IPS-18c (cell line): ENCODE results near the gene ATP10A.
A peak's percentile ranks its signal among the peaks of the same experiment; 100 is the strongest.

ENCODE experiments used
- H3K4me3 ChIP-seq: 2 replicates; pipeline ENCODE4 v1.7.0; 2013; ENCODE audit warnings: low read depth, mild to moderate bottlenecking, low read length, moderate library complexity; ENCODE audit not compliant: insufficient read depth
- H3K9me3 ChIP-seq: one replicate; pipeline ENCODE4 v1.6.1; 2013; ENCODE audit warnings: mild to moderate bottlenecking, low read length, moderate library complexity; ENCODE audit not compliant: control insufficient read depth, insufficient read depth

Gene ATP10A, protein sequence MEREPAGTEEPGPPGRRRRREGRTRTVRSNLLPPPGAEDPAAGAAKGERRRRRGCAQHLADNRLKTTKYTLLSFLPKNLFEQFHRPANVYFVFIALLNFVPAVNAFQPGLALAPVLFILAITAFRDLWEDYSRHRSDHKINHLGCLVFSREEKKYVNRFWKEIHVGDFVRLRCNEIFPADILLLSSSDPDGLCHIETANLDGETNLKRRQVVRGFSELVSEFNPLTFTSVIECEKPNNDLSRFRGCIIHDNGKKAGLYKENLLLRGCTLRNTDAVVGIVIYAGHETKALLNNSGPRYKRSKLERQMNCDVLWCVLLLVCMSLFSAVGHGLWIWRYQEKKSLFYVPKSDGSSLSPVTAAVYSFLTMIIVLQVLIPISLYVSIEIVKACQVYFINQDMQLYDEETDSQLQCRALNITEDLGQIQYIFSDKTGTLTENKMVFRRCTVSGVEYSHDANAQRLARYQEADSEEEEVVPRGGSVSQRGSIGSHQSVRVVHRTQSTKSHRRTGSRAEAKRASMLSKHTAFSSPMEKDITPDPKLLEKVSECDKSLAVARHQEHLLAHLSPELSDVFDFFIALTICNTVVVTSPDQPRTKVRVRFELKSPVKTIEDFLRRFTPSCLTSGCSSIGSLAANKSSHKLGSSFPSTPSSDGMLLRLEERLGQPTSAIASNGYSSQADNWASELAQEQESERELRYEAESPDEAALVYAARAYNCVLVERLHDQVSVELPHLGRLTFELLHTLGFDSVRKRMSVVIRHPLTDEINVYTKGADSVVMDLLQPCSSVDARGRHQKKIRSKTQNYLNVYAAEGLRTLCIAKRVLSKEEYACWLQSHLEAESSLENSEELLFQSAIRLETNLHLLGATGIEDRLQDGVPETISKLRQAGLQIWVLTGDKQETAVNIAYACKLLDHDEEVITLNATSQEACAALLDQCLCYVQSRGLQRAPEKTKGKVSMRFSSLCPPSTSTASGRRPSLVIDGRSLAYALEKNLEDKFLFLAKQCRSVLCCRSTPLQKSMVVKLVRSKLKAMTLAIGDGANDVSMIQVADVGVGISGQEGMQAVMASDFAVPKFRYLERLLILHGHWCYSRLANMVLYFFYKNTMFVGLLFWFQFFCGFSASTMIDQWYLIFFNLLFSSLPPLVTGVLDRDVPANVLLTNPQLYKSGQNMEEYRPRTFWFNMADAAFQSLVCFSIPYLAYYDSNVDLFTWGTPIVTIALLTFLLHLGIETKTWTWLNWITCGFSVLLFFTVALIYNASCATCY (N-terminal part only)

DNA sequence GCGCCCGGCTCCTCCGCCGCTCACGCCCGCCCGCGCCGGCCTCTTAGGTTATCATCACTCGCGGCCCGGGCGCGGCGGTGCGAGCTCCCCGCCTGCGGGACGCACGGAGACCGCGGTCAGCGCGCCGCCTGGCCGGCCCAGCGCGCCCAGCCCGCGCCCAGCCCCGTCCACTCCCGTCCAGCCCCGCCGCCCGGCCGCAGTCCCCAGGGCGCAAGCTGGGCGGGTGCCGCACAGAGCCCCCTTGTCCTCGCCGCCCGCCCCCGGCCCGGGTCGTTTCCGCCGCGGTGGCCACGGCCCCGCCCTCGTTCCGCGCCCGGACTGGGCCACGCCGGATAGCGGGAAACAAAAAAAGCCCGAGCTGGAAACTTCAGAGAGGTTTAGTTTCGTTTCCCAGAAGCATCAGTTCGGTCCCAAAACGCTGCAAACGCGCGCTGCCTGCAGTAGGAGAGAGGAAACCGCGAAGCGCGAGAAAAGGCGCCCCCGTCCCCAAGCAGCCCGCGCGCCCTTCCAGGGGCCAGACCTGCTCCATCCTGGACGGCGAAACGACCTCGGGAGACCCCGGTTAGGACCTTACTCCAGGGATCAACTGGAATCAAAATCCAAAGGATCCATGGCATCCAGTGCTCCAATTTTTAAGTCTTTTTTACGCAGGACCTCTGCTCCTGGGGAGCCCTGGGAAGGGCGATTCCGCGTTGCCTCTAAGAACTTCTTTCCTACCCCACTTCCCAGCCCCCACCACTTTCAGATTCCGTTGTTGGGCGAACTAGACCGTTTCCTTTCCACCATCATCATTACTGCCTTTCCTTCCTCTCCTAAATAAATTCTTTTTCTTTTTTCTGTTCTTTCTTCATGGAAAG is at the start of gene ATP10A:
TSS of gene ATP10A (minus strand) at position 217 of the 857 bp plus-strand sequence. CDS start 231 bp downstream, outside the sequence.
- peak within 1 kb of the TSS; percentile 59 for H3K4me3 ChIP-seq

DNA sequence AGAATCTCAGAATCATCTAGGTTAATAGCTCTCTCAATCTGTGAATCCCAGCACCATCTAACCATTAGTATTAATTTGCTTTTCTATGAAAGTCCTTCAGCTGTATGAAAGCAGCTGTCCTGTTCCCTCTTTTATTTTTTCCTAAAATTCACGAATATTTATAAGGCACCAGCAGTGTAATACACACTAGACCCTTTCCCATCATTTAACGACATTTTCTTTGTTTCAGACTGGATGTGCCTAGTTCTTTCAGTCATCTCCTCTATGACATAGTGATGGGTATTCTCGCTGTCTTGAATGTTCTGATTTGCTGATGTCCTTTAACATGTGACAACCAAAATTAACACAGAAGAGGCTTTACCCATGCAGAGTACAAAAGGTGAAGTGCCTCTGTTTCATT is 48.9 kb upstream of the ATP10A start:
- H3K4me3 ChIP-seq = no peak overlapping the region

More for the DNA sequence above, at the start of gene ATP10A:
- no peaks in the 10 kb centered on the region for H3K9me3 ChIP-seq

DNA sequence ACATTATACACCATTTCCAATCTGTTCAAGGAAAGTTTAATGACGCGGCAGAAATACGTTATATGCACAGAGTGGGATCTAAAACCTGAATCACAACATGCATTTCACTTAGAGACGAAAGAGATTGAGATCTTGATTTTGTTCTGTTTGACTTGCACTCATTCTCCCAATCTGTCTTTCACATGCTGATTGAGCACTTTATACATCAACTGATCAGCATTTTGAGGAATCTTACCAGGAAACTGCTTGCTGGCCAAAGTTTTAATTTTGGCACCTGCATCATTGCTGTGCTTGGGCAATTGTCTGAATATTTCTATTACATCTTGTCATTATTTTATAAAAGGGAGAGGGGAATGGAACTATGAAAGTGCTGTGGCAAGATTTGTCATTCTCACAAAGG is 47.7 kb upstream of the ATP10A start:
- H3K9me3 ChIP-seq = peaks cover 2% of the 10 kb centered on the region
- H3K4me3 ChIP-seq = no peak overlapping the region

More for the DNA sequence above, 48.9 kb upstream of the ATP10A start:
- peaks cover 2% of the 10 kb centered on the region for H3K9me3 ChIP-seq

DNA sequence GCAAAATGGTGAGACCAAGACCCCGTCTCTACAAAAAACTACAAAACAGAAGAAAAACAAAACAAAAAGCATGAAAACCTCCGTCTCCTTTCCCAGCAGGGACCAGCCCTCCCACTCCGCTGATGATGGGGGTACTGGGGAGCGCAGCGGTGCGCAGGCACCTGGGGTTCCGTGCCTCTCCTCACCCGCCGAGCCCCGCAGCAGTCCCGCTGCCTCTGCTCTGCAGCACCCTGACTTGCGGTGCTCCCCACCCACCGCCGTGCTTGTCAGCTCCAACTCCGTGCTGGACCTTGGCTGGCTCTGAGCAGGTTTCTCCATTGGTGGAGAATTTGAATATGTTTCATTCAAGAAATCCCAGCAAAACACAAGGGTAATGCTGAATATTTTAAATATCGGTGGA is 46.7 kb upstream of the ATP10A start:
- peaks cover 2% of the 10 kb centered on the region for H3K9me3 ChIP-seq
- H3K4me3 ChIP-seq = no peak overlapping the region

DNA sequence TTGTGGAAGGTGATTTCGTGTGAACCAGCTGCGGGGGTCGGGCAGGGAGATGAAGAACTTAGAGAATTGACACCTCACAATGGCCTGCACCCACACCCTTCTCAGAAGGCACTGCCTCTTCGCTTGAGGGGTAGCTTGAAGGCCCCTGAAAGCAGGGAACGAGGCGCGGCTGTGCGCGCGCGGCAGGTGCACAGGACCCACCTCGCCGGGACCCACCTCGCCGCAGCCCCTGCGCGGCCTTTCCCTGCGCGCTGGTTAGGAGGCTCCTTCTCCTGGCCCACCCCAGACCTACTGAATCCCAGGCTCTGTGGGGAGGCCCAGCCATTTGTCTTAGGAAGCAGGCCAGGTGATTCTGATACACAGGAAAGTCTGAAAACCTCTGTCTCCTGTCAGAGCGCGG is 46.2 kb upstream of the ATP10A start:
- Histone ChIP-seq H3K9me3 (peaks cover 2% of the 10 kb centered on the region), H3K4me3 (no peak overlapping the region)

DNA sequence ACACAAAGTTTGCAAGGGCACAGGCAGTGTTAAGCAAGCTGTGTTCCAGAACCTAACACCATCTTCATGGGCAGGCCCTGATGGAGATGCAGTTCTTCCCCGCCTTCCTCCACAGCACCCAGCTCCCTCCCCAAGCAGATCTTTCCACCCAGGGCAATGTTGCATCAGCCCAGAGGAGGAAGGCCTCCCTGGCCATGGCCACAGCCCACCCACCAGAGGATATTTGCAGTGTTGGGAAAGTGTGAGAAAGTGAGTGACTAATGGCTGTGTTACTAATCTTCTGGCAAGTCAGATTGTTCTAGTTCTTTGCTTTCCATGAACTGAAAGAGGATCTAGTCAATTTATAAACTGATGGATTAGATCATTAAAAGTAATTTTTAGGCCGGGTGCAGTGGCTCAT is 42.0 kb upstream of the ATP10A start:
- peaks cover 2% of the 10 kb centered on the region for H3K9me3 ChIP-seq
- no peak overlapping the region for H3K4me3 ChIP-seq

DNA sequence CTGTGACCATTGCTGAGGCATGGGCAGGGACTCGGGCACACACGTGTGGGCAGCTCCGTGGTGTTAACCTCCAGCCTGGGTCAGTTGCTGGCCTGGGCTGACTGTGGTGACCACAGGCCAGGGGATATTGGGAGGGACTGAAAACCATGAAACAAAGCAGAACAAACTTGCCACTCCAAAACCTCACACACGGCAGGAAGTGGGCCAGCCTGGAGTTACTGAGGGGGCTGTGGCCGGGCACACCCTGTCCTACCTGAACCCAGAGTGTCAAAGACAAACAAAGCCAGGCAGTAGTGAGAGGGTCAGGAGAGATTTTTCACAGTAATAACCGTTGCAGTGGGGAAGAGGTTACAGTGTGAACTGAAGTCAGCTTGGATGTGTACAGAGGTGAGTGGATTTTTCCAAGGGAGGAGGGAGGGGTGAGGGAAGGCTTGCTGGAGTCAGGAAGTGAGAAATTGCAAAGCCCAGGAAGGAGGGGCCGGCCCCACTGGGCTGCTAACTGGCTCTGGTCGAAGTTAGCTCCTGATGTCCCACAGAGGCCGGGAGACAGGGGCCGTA is 40.0 kb upstream of the ATP10A start:
- Histone ChIP-seq H3K4me3 (no peak overlapping the region), H3K9me3 (no peaks in the 10 kb centered on the region)

DNA sequence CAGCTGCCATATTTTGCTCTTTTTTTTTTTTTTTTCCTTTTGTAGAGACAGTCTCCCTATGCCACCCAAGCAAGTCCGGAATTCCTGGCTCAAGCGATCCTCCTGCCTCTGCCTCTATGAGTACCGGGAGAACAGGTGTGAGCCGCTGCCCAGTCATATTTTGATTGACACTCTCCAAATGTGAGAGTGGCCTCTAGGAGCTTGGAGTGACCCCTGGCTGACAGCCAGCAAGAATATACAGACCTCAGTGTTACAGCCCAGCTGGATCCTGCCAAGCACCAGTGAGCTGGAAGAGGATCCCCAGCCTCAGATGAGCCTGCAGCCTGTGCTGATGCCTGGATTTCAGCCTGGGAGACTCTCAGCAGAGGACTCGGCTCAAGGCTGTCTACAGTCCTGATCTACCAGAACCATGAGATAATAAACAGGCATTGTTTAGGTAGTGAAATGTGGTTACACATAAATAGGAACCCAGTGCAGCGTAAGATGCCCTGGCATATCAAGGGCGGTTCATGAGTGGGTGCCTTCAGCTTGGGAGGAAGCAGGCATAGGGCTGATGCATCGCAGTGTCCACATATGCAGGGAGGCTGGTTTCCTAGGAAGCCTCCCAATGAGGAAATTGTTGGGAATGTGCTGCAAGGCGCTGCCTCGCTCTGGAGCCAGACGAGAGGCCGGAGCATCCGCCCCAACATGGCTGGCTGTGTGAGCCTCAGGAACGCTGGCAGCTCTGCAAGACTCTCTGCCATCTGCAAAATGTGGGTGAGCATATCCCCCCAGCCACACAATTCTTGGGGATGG is 38.9 kb upstream of the ATP10A start:
- Histone ChIP-seq H3K9me3 (no peaks in the 10 kb centered on the region), H3K4me3 (no peak overlapping the region)

DNA sequence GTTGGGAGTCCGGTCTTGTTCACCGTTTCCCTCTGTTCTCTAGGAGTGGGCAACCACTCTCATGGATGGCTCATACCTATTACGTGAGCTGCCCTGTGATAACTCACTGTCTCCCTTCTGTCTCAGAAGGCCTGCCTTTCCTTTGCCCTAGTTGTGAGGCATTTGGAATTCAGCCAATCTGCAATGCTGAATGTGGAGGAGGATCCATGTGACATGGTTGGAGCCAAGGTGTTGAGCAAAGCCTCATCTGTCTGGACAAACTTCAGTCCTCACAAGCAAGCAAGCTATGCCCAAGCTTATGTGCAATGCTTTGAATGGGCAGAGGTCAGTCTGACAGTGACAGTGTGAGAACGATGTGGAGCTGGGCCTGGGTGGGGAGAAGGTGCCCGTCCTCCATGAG is 37.8 kb upstream of the ATP10A start:
- H3K9me3 ChIP-seq = no peaks in the 10 kb centered on the region
- no peak overlapping the region for H3K4me3 ChIP-seq

DNA sequence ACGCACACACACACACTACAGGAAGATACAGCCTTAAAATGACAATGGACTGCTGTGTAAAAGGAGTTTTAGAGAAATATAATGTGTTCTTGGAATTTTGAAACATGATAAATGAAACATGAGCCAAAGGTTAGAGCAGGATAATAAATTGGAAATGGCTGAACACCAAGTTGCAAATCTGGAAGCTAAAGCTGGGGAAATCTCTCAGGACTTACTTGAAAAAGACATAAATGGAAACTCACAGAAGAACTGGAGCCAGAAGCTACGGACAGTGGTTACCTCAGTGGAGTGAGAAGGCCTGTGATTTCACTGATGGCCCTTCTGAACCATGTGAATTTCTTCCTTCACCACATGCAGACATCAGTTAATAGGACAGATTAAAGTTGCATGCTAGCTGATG is 37.3 kb upstream of the ATP10A start:
- H3K4me3 ChIP-seq = no peak overlapping the region

DNA sequence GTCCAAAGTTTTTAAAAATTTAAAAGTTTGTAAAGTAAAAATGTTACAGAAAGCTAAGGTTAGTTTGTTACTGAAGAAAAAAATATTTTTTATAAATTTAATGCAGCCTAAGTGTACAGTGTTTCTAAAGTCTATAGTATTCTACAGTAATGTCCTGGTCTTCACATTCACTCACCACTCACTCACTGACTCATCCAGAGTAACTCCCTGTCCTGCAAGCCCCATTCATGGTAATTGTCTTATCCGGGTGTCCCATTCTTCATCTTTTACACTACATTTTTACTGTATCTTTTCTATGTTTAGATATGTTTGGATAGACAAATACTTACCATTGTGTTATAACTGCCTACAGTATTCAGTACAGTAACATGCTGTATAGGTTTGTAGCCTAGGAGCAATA is 36.7 kb upstream of the ATP10A start:
- no peak overlapping the region for H3K4me3 ChIP-seq
- no peaks in the 10 kb centered on the region for H3K9me3 ChIP-seq

More for the DNA sequence above, 37.3 kb upstream of the ATP10A start:
- H3K9me3 ChIP-seq = no peaks in the 10 kb centered on the region

DNA sequence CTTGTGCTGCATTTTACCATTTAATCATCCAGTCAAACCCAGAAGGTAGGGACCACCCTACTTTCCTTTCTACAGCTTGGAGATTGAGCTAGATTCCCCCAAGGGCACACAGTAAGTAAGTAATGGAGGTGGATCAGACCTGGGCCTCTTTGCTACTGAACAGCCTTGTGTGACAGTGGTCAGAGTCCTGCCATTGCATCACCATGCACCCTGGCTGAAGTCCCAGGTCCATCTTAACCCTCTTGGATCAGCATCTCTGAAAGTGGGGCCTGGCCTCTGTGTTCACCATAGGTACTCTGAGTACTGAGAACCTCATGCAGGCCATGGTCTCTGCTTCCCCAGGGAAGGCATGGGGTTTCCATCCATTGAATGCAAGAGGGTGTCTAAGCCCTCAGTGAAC is 34.5 kb upstream of the ATP10A start:
- Histone ChIP-seq H3K9me3 (no peaks in the 10 kb centered on the region), H3K4me3 (no peak overlapping the region)

DNA sequence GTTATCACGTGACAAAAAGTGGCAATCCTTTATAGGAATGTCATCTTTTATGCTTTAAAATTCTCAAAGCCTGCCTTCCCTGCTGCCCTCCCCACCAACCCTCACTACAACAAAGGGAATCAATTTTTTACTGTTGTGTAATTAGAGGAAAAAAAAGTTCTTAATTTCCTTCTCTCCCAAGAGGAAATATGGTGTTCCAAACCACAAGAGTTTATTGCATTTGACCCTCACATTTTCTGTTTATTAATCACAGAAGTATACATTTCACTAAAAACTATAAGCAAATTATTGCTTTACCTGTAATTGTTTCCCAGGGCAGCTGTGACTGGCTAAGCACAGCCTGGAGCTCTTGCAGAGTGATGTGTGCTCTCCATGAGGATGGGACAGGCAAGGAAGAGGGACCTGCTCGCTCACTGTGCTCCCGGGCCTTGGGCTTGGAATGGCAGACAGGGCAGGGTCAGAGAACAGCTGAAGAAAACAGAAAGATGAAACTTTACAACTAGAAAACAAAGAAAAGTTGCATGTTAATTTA is 31.3 kb upstream of the ATP10A start:
- no peak overlapping the region for H3K4me3 ChIP-seq

DNA sequence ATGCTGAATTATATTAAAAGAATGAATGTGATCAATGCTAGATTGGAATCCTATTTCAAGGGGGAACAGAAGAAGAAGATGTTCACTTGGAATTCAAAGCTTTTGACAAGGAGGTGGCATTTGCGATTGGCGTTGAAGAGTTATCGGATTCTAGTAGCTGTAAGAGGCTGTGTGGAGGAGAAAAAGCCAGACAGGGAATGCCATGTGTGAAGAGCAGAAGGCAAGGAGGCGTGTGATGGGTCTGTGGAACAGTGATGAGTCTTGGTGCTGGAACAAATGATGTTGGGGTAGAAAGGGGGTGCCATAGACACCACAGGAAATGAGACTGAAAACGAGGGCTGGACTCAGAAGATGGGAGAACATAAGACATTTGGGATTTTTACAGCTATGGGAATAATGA is 30.5 kb upstream of the ATP10A start:
- Histone ChIP-seq H3K9me3 (no peaks in the 10 kb centered on the region), H3K4me3 (no peak overlapping the region)

More for the DNA sequence above, 31.3 kb upstream of the ATP10A start:
- H3K9me3 ChIP-seq = no peaks in the 10 kb centered on the region

DNA sequence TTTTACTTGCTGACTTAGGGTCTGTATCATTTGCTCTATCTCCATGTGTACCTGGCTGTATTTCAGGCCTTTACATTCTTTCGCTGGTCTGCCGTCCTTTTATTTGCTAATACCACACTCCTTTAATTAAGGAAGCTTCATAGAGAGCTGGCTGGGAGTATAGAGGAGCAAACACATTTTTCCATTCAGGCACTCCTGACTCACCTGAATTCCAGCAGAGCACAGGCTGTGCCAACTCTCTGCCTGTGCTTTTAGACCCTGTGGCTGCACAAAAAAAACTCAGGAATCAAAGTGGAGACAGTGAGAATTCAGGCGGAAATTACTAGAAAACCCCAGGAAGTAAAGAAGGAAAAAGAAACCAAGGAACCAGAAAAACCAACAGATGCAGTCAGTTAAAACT is 29.0 kb upstream of the ATP10A start:
- no peak overlapping the region for H3K4me3 ChIP-seq
- no peaks in the 10 kb centered on the region for H3K9me3 ChIP-seq
